NCI-H2227 treated with DMSO at 0.1 percent for 48 hours (cell line): ENCODE measurements around the gene CSF1.
"Not testable (repeated sequence)": the region's sequence is repeated elsewhere in the genome, so short reads cannot be mapped to it uniquely, and the experiment has no call there.

Source experiments
- DNase-seq: peaks from one replicate; lab custom pipeline; 2025; lab: John Stamatoyannopoulos, UW

CSF1 gene

DNA sequence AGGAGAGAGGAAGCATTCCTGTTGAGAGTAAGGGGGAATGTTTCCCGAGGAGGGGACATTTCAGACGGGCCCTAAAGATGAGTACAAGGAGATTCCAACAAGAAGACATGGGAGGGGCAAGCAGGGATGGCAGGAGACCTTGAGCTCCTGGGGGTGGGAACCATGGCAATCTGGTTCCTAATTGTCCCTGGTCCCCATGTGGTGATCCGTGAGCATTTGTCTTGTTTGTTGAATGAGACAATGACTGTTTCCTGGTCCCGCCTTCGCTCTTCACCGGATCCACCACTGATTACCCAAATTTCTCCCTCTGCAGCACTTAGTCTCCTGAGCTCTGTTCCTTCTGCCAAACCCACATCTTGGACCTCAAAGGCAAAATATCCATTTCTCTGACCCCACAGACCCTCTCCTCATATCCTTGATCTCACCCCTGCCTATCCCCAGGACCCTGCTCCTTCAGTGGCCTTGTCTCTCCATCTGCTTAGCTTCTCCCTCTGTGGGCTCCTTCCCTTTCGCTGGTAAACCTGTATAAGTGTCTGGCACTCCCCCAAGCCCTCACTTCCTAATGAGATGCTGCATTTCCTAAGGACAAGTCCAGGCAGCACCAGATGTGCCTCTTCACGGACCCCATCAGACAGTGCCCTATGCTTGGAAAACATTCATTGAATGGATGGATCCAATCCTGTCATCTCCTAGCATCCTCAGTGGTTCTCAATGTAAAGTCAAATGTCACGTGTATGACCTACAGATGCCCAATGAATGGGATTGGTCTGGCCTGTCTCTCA, 8.3 kb upstream of the CSF1 start:
- no peak for DNase-seq

GRCh38 chr1:109903376-109903930, 7.2 kb upstream of the CSF1 start:
- no peak for DNase-seq

GRCh38 chr1:109904105-109904817, 6.4 kb upstream of the CSF1 start:
- DNase-seq = no peak

GRCh38 chr1:109905491-109905890, 5.2 kb upstream of the CSF1 start:
- no peak for DNase-seq

GRCh38 chr1:109906160-109906838, 4.3 kb upstream of the CSF1 start:
- DNase-seq = no peak

GRCh38 chr1:109906839-109907180, 3.8 kb upstream of the CSF1 start:
- no peak for DNase-seq

DNA sequence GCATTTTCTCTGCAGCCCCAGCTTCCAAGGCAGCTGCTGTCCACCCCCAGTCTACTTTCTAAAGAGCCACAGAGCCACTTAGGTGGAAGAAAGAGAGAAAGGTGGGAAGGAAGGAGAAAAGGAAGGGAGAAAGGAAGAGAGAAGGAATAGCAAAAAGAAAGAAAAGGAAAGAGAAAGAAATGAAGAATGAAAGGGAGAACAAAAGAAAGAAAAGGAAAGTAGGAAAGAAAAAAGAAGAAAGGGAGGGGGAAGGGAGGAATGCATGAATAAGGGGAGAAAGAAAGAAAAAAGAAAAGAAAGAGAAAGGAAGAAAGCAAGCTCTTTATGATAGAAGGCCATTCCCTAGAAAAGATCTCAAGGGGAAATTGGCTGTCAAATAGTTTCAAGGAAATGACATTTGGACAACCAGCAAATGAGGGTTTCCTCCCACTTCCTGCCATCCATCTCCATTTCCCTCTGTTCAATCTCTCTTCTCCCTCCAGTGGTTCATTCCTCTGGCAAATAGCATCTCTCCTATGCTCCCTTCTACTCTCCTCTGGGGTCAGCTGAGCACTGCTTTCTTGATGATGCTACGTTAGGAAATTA, 3.4 kb upstream of the CSF1 start:
- no peak for DNase-seq

GRCh38 chr1:109908836-109909235, 1.8 kb upstream of the CSF1 start:
- no peak for DNase-seq

- DNase-seq = no peak
These were observed 1.1 kb upstream of the CSF1 start for GRCh38 chr1:109909561-109909960.

GRCh38 chr1:109910963-109911798, 532 bp downstream of the CSF1 start:
- DNase-seq = no peak

GRCh38 chr1:109912214-109912861, 1.7 kb downstream of the CSF1 start:
- no peak for DNase-seq

GRCh38 chr1:109912873-109913272, 2.2 kb downstream of the CSF1 start:
- no peak for DNase-seq

- no peak for DNase-seq
These were observed 2.8 kb downstream of the CSF1 start for GRCh38 chr1:109913360-109913879.

- no peak for DNase-seq
These were observed 4.1 kb downstream of the CSF1 start for GRCh38 chr1:109914587-109915240.

DNA sequence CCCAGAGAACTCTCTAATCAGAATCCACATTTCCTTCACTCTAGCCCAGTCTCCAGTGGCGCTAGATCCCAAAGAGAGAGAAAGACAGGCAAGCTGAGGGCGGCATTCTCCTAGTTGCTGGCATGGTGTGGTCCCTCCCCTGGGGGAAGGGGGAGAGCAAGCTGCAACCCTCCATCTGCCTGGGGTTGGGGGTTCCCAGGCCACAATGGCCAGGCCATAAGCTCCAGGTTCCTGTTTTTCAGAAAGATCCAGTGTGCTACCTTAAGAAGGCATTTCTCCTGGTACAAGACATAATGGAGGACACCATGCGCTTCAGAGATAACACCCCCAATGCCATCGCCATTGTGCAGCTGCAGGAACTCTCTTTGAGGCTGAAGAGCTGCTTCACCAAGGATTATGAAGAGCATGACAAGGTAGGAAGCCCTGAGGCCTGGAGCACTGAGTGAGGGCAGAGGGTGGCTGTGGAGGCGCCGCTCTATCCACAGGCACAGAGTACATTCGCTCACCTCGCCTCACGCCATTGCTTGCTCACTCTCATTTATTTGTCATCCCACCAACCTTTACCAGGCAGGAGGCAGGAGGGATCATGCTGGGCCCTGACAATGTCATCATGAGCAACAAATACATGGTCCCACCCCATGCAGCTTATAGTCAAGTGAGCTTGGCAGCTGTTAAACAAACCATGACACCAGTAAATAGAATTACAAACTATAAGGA, 6.6 kb downstream of the CSF1 start:
- no peak for DNase-seq

- no peak for DNase-seq
These were observed 7.3 kb downstream of the CSF1 start for GRCh38 chr1:109917768-109918606.

DNA sequence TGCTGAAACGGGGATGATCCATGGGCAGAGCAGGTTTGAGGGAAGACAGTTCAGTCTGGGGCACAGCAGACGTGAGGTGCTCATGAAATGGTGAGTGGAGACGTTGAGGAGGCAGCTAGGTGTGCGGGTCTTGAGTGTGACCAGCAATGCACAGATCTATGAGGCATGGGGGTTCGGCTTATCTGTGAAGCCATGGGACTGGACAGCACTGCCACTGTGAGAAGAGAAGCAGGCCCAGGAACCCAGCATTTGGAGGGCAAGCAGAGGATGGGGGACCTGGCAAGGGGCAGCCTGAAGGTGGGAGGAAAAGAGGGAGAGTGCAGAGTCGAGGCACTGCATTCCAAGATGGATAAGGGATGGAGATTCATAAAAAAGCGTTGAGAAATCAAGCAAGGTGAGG, 8.0 kb downstream of the CSF1 start:
- no peak for DNase-seq

DNA sequence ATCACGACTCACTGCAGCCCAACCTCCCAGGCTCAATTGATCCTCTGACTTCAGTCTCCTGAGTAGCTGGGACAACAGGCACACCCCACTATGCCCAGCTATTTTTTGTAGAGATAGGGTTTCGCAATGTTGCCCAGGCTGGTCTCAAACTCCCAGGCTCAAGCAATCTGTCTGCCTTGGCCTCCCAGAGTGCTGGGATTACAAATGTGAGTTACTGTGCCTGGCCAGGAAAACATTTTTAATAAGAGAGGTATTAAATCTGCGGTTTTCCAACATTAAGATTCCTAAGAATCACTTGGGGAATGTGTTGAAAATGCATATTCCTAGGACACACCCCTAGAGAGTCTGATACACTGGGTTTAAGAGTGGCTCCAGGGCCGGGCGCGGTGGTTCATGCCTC, 8.7 kb downstream of the CSF1 start:
- DNase-seq = no peak

- not testable (repeated sequence) for DNase-seq
These were observed 9.7 kb downstream of the CSF1 start for GRCh38 chr1:109920391-109920790.
